ENCODE results near the gene PSRC1. TPM values are rescaled to one million over a fixed set of nuclear protein-coding genes. Genes with fewer than 3 reads are reported as not detected.

PSRC1 gene
- total and polyA plus RNA-seq, 2 donors from 2014 or later, result 3.5 to 4.2 TPM

GRCh38 chr1:109248797-109249629 lies 33.9 kb downstream of the PSRC1 start, which contains the start of gene CELSR2:
TSS of gene CELSR2 (plus strand) at chr1:109249539. CDS start at chr1:109250080, 541 bp downstream.
- no peaks in the 10 kb centered on the region for H3K9me3 ChIP-seq (ENCODE audit: control insufficient read depth in 2 of 3, insufficient read depth in 1 of 3, low read length in 3 of 3)
- H3K4me3 ChIP-seq (ENCODE audit: low read length in 3 of 3), result peak within 1 kb of the TSS; percentile 26 to 47 (median 29)
- FAIRE-seq (no peak), DNase-seq (peak; percentile 80 to 92 (median 87))
- intact Hi-C loops (cut with DNase I), result no loop called here
- H3K27ac ChIP-seq (ENCODE audit: low read depth in 2 of 2, low read length in 2 of 2), result no peak within 1 kb of the TSS
- peak within 1 kb of the TSS in 1 of 3 donors; percentile 12 for H3K9ac ChIP-seq (ENCODE audit: low read length in 3 of 3)
- no peaks in the 10 kb centered on the region for H3K27me3 ChIP-seq (ENCODE audit: control insufficient read depth, insufficient read depth, low read length)
- peaks cover 0 to 18% (median 9%) of the 10 kb centered on the region in 3 donors for H3K4me1 ChIP-seq (ENCODE audit: control insufficient read depth in 2 of 3, insufficient read depth in 2 of 3, low read depth in 1 of 3, low read length in 3 of 3)
- TF ChIP-seq CTCF (IDR thresholded peaks at IDR 0.05; ENCODE audit: borderline replicate concordance, extremely low read depth, insufficient read depth), result no peak
- no peaks in the 10 kb centered on the region for H3K36me3 ChIP-seq (ENCODE audit: control insufficient read depth in 2 of 3, insufficient read depth in 3 of 3, low read length in 3 of 3)

GRCh38 chr1:109248444-109248796 lies 34.5 kb downstream of the PSRC1 start:
- DNase-seq (no peak), FAIRE-seq (no peak)
- Histone ChIP-seq H3K4me3 (ENCODE audit: low read length in 3 of 3) (no peak overlapping the region), H3K27me3 (ENCODE audit: control insufficient read depth, insufficient read depth, low read length) (no peaks in the 10 kb centered on the region), H3K27ac (ENCODE audit: low read depth in 2 of 2, low read length in 2 of 2) (no peak overlapping the region), H3K9me3 (ENCODE audit: control insufficient read depth in 2 of 3, insufficient read depth in 1 of 3, low read length in 3 of 3) (no peaks in the 10 kb centered on the region), H3K9ac (ENCODE audit: low read length in 3 of 3) (no peak overlapping the region), H3K36me3 (ENCODE audit: control insufficient read depth in 2 of 3, insufficient read depth in 3 of 3, low read length in 3 of 3) (no peaks in the 10 kb centered on the region), H3K4me1 (ENCODE audit: control insufficient read depth in 2 of 3, insufficient read depth in 2 of 3, low read depth in 1 of 3, low read length in 3 of 3) (peaks cover 0 to 12% (median 4%) of the 10 kb centered on the region in 3 donors)
- no peak for TF ChIP-seq CTCF (IDR thresholded peaks at IDR 0.05; ENCODE audit: borderline replicate concordance, extremely low read depth, insufficient read depth)
- intact Hi-C loops (cut with DNase I), result no loop called here

GRCh38 chr1:109247401-109248365 lies 35.3 kb downstream of the PSRC1 start:
- FAIRE-seq (no peak), DNase-seq (no peak)
- Histone ChIP-seq H3K9ac (ENCODE audit: low read length in 3 of 3) (no peak overlapping the region), H3K4me1 (ENCODE audit: control insufficient read depth in 2 of 3, insufficient read depth in 2 of 3, low read depth in 1 of 3, low read length in 3 of 3) (peaks cover 0 to 5% (median 0%) of the 10 kb centered on the region in 3 donors), H3K27ac (ENCODE audit: low read depth in 2 of 2, low read length in 2 of 2) (no peak overlapping the region), H3K4me3 (ENCODE audit: low read length in 3 of 3) (no peak overlapping the region), H3K9me3 (ENCODE audit: control insufficient read depth in 2 of 3, insufficient read depth in 1 of 3, low read length in 3 of 3) (no peaks in the 10 kb centered on the region), H3K27me3 (ENCODE audit: control insufficient read depth, insufficient read depth, low read length) (no peaks in the 10 kb centered on the region), H3K36me3 (ENCODE audit: control insufficient read depth in 2 of 3, insufficient read depth in 3 of 3, low read length in 3 of 3) (no peaks in the 10 kb centered on the region)
- intact Hi-C loops (cut with DNase I), result no loop called here
- no peak for TF ChIP-seq CTCF (IDR thresholded peaks at IDR 0.05; ENCODE audit: borderline replicate concordance, extremely low read depth, insufficient read depth)
